CD1c-positive myeloid dendritic cell (primary cell): Measurements from ENCODE around the gene MLLT6.

Source experiments
- DNase-seq: peaks from one replicate; pipeline ENCODE4 v3.0.0-alpha.2; 2016; ENCODE audit errors: extremely low spot score

MLLT6 gene

GRCh38 chr17:38762231-38762630, 57.2 kb downstream of the MLLT6 start:
- DNase-seq = no peak

- no peak for DNase-seq
These were observed 61.3 kb downstream of the MLLT6 start for GRCh38 chr17:38766341-38766740.

DNA sequence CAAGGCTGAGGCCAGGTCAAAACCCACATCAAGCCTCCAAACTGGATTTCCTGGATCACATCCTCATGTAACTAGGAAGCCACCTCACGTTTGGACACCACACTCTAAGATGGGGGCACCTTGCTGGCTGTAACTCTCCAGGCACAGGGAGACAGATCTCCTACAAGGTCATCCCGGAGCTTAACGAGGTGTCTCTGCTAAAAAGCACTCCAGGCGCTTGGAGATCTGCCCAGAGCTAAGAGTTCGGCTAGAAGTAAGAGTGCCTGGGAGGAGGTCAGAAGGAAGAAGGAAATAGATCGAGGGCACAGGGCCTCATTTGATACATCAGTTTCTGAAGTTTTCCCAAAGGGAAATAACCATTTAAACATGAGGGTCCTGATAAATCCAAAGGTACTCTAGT, 63.3 kb downstream of the MLLT6 start:
- DNase-seq = no peak

GRCh38 chr17:38773258-38773657, 68.2 kb downstream of the MLLT6 start:
- no peak for DNase-seq

GRCh38 chr17:38777641-38778250, 72.7 kb downstream of the MLLT6 start:
- no peak for DNase-seq
